Measurements from ENCODE around the gene MSRB1. TPM values are rescaled to one million over a fixed set of nuclear protein-coding genes. Genes with fewer than 3 reads are reported as not detected.

MSRB1 gene
- total and polyA plus RNA-seq, 9 donors: 6.7 to 31.1 (median 21.9) TPM

GRCh38 chr16:1972490-1972877 is 29.5 kb upstream of the MSRB1 start:
- H3K9me3 ChIP-seq: no peaks in the 10 kb centered on the region
- peak in 3 of 5 donors; percentile 39 to 54 (median 49) for DNase-seq
- no peaks in the 10 kb centered on the region for H3K36me3 ChIP-seq
- 1 to 3% (median 2%) methylated on average over 22 of the region's 22 CpGs for WGBS, 3 donors
- H3K4me3 ChIP-seq: peak overlapping the region; percentile 100
- TF ChIP-seq POLR2A (IDR thresholded peaks at IDR 0.05): no peak
- no peak for TF ChIP-seq CTCF (IDR thresholded peaks at IDR 0.05)
- no peak for TF ChIP-seq EP300 (IDR thresholded peaks at IDR 0.05)
- intact Hi-C loops (cut with DNase I): no loop called here
- H3K27me3 ChIP-seq: no peaks in the 10 kb centered on the region
- H3K27ac ChIP-seq: peak overlapping the region in 1 of 2 donors; percentile 63
- H3K4me1 ChIP-seq (ENCODE audit: insufficient read depth): peaks cover 10% of the 10 kb centered on the region

GRCh38 chr16:1971796-1972489 is 28.9 kb upstream of the MSRB1 start, which contains the start of gene TBL3:
TSS of gene TBL3 (plus strand) at chr16:1972053. CDS start at chr16:1972165, 112 bp downstream.
- H3K4me1 ChIP-seq (ENCODE audit: insufficient read depth): peaks cover 10% of the 10 kb centered on the region
- peak within 1 kb of the TSS; percentile 63 to 83 for H3K27ac ChIP-seq
- H3K27me3 ChIP-seq: no peaks in the 10 kb centered on the region
- H3K36me3 ChIP-seq: no peaks in the 10 kb centered on the region
- intact Hi-C loops (cut with DNase I): no loop called here
- peak within 1 kb of the TSS; percentile 100 for H3K4me3 ChIP-seq
- TF ChIP-seq CTCF (IDR thresholded peaks at IDR 0.05) (peak in 1 of 3 donors; percentile 40), EP300 (IDR thresholded peaks at IDR 0.05) (no peak), POLR2A (IDR thresholded peaks at IDR 0.05) (peak; percentile 95)
- DNase-seq: peak; percentile 90 to 96 (median 93)
- WGBS, 3 donors: 0 to 1% (median 0%) methylated on average over 65 to 78 of the region's 78 CpGs
- H3K9me3 ChIP-seq: no peaks in the 10 kb centered on the region

- H3K36me3 ChIP-seq: no peaks in the 10 kb centered on the region
- H3K4me3 ChIP-seq: no peak overlapping the region
- intact Hi-C loops (cut with DNase I): loop anchor here in 1 of 4 donors (10.0 kb wide), 1 partner anchor 1334 kb away; the partner anchor contains the start of genes METTL26 and WFIKKN1
- H3K9me3 ChIP-seq: no peaks in the 10 kb centered on the region
- no peak for DNase-seq
- H3K27me3 ChIP-seq: no peaks in the 10 kb centered on the region
- peaks cover 19% of the 10 kb centered on the region for H3K4me1 ChIP-seq (ENCODE audit: insufficient read depth)
- WGBS, 3 donors: 81 to 87% (median 84%) methylated on average over 36 to 41 of the region's 41 CpGs
- no peak overlapping the region for H3K27ac ChIP-seq
- no peak for TF ChIP-seq EP300 (IDR thresholded peaks at IDR 0.05)
- no peak for TF ChIP-seq CTCF (IDR thresholded peaks at IDR 0.05)
- TF ChIP-seq POLR2A (IDR thresholded peaks at IDR 0.05): no peak
Observed at GRCh38 chr16:1968146-1968953, 25.4 kb upstream of the MSRB1 start.

- 89 to 94% (median 89%) methylated on average over 6 of the region's 6 CpGs for WGBS, 3 donors
- Histone ChIP-seq H3K27ac (peak within 1 kb of the TSS in 1 of 2 donors; percentile 87), H3K36me3 (no peaks in the 10 kb centered on the region), H3K27me3 (no peaks in the 10 kb centered on the region), H3K4me3 (peak within 1 kb of the TSS; percentile 92), H3K9me3 (no peaks in the 10 kb centered on the region), H3K4me1 (ENCODE audit: insufficient read depth) (peaks cover 15% of the 10 kb centered on the region)
- DNase-seq: no peak
- TF ChIP-seq EP300 (IDR thresholded peaks at IDR 0.05) (no peak), CTCF (IDR thresholded peaks at IDR 0.05) (no peak), POLR2A (IDR thresholded peaks at IDR 0.05) (no peak)
- intact Hi-C loops (cut with DNase I): loop anchor here in 1 of 4 donors (10.0 kb wide), 1 partner anchor 1332 kb away; the partner anchor contains the start of genes METTL26 and WFIKKN1
Observed at GRCh38 chr16:1966460-1966859, 23.5 kb upstream of the MSRB1 start, which contains the start of gene RNF151. TSS of gene RNF151 (plus strand) at chr16:1966856. CDS start at chr16:1966882, 26 bp downstream.

Data from ovary (tissue), 9 donors.